GM18951 (cell line): ENCODE measurements around the gene SCAMP2.
A peak's percentile ranks its signal among the peaks of the same experiment; 100 is the strongest.
"Not testable (repeated sequence)": the region's sequence is repeated elsewhere in the genome, so short reads cannot be mapped to it uniquely, and the experiment has no call there.

Experiments
- POLR2A ChIP-seq: IDR thresholded peaks from 4 replicates; pipeline ENCODE4 v1.6.1; 2011; ENCODE audit warnings: mild to moderate bottlenecking; ENCODE audit not compliant: insufficient read length, insufficient read depth; ENCODE audit errors: extremely low read depth
- in situ Hi-C: fragments of 300-500 bp; cut with MboI; formaldehyde crosslinking; loops from one replicate; pipeline ENCODE4 v1.12.0; 2022; ENCODE audit warnings: low sequenced_read_pairs, mixed read lengths, inconsistent platforms; ENCODE audit not compliant: unreplicated experiment

SCAMP2 gene

DNA sequence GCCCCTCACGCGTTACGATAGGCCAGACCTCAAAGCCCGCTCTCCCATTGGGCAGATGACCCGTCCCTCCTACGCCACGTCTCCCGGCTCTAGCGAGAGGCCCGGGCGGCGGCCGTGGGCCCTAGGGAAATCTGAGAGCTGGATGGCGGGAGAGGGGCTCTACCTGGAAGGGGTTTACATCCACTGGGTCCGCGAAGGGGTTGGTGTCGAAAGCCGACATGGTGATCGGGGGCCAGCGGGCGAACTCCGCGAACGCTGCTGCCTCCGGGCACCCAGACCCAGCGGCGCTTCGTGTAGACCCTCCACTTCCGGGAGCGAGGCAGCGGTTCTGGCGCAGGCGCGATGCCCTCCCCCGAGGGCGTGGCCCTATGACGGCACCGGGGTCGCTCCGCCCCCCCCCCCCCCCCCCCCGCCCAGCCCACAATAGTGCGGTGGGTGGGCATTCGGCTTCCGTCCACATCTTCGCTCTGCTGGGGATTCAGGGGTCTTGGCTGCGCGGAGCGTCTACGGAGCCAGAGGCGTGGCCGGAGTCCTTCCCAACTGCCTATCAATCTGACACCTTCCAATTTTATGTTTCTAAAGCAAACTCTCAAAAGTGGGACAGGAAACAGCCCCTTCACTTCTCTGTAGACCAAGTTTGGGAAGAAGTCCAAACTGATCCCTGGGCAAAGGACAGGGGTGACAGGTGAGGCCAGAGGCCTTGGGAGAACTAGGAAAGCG, at the start of gene SCAMP2:
TSS of gene SCAMP2 (minus strand) at position 330 of the 720 bp plus-strand sequence. CDS start at position 220, 110 bp downstream.
- peak; percentile 89 for TF ChIP-seq POLR2A
- in situ Hi-C loops = no loop called here

DNA sequence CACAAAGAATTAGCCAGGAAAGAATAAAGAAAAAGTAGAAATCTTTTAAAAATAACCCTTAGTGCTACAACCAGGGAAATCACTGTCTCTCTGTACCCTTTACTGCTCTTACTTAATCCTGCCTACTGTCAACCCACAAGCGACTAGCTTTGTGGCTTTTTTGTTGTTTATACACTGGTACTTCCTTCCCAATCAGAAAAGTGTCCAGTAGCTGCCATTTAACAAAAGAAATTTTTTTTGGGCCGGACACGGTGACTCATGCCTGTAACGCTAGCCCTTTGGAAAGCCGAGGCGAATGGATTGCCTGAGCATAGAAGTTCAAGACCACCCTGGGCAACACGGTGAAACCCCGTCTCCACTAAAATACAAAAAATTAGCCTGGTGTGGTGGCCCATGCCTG, 47.3 kb upstream of the SCAMP2 start:
- TF ChIP-seq POLR2A = no peak
- in situ Hi-C loops = no loop called here

DNA sequence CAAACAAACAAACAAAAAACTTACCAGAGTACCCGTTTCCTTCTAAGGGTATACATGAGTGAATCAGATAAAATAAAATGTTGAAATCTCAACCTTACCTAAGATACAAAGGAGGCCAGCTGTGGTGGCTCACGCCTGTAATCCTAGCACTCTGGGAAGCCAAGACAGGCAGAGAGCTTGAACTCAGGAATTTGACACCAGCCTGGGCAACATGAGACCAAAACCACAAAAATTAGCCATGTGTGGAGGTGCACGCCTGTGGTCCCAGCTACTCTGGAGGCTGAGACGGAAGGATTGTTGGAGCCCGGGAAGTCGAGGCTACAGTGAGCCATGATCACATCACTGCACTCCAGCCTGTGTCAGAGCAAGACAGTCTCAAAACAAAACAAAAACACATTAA, 44.5 kb upstream of the SCAMP2 start:
- TF ChIP-seq POLR2A = no peak
- in situ Hi-C loops = no loop called here

GRCh38 chr15:74913799-74914198, 40.6 kb upstream of the SCAMP2 start:
- in situ Hi-C loops = not testable (repeated sequence)

DNA sequence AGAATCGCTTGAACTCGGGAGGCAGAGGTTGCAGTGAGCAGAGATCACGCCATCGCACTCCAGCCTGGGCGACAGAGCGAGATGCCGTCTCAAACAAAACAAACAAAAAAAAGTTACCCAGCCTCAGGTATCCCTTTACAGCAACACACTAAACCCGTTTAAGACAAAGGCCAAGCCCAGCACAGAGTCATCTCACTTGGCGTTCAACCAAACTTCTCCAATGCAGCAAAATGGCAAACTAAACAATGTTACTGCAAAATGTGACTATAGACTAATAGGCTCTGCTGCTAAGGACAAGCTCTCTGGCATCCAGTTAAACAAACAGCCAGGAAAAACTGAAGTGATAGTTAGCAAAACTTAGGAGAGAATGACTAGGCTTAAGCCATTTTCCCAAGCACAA, 39.9 kb upstream of the SCAMP2 start:
- in situ Hi-C loops = no loop called here
- no peak for TF ChIP-seq POLR2A

- in situ Hi-C loops = no loop called here
- TF ChIP-seq POLR2A = no peak
Observed at GRCh38 chr15:74908635-74909034, 35.5 kb upstream of the SCAMP2 start.

DNA sequence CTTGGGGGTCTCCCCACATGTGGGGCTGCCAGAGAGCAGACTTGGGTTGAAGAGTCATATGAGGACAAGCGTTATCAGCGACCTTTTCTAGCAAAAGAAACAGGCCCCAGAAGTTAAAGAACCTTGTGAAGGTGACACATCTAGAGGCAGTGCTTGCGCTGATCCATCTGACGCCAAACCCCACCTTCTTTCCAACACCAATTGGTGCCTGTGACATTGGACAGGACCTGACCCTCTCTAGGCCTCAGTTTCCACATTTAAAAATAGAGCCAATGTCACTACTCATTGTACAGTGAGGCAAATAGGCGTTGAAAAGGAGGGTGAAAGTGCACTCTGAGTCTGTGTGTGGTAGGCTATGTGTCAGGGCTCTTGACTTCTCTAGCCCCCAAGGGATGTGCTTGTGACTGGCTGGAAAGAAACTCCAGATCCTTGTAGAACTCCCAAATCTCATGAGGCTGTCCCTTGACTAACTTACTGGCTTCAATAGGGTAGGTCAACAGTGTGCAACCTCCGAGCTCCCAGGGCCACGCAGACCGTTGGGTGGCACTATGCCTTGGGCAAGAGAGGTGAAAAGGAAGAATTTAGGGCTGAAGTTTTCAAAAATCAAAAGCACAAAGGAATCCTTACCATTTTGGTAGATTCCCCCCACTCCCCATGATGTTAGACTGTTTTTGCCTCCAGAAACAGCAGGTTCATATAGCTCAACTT, 34.2 kb upstream of the SCAMP2 start:
- in situ Hi-C loops = no loop called here
- no peak for TF ChIP-seq POLR2A

GRCh38 chr15:74906450-74907162, 33.4 kb upstream of the SCAMP2 start, which contains the start of gene FAM219B:
FAM219B (minus strand) TSS chr15:74906851; CDS start chr15:74906800, 51 bp downstream.
- peak; percentile 93 for TF ChIP-seq POLR2A
- in situ Hi-C loops = no loop called here

- TF ChIP-seq POLR2A = no peak
Observed at GRCh38 chr15:74906067-74906449, 32.9 kb upstream of the SCAMP2 start.

DNA sequence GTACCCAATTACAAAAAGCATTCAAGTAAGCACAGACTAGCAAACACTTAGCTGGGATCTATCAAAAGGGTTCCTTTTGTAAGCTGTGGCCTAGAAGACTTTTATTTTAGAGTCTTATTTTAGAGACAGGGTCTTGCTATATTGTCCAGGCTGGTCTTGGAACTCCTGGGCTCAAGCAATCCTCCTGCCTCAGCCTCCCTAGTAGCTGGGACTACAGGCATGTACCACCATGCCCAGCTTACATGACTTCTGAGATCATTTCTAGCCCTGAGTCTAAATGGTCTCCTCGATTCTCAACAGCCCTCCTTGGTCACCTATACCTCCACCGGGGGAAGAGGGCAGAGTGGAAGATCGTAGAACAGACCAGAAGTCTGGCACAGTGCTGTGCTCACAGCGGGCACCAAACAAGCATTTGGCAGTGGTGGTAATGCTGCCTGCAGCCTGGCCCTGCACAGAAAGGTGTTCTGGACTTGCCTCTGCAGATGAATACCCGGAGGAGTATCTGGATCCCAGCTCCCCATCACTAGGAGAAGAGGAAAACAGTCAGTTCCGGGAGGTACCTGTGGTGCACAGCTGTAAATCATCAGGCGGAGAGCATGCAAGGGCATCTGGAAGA, 31.1 kb upstream of the SCAMP2 start:
- TF ChIP-seq POLR2A = no peak
- in situ Hi-C loops = no loop called here

More at GRCh38 chr15:74906067-74906449, 32.9 kb upstream of the SCAMP2 start:
- in situ Hi-C loops = no loop called here

DNA sequence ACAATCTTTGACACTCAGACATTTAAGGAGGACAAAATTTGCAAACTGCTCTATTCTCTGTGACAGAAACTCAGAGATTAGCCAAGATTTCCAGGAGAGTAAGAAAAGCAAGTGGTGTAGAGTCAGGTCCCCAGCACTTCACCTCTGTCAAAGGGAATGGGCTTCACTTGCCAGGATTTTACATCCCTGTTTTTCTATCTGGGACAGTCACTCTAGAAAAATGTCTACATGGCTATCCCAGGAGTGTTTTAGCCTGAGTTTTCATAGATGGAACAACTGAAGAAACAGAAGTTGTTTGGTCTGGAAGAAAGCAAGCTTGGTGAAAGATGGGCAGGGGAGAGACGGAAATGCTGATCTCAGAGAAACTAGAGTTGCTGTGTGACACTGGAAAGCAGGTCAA, 30.5 kb upstream of the SCAMP2 start:
- in situ Hi-C loops = no loop called here
- TF ChIP-seq POLR2A = no peak

- in situ Hi-C loops = no loop called here
- no peak for TF ChIP-seq POLR2A
Observed at GRCh38 chr15:74902295-74903075, 29.3 kb upstream of the SCAMP2 start.
